Astrocyte of the spinal cord (primary cell): ENCODE results near the gene TCIRG1.

ENCODE experiments used
- DNase-seq: peaks from one replicate; pipeline ENCODE4 v3.0.0; 2011; ENCODE audit warnings: low read depth, low spot score
- H3K4me3 ChIP-seq: 2 replicates; pipeline ENCODE4 v1.5.1; 2011; ENCODE audit warnings: low read depth, mild to moderate bottlenecking, low read length, moderate library complexity
- CTCF ChIP-seq: IDR thresholded peaks from 2 replicates; pipeline ENCODE4 v1.5.1; 2012; ENCODE audit warnings: low read depth, mild to moderate bottlenecking, low read length, inconsistent platforms
- in situ Hi-C: cut with HindIII; loops from 2 replicates; pipeline ENCODE4 v1.10.0; 2017; ENCODE audit warnings: low sequenced_read_pairs

The TCIRG1 gene

GRCh38 chr11:67996622-67997474 lies 42.0 kb upstream of the TCIRG1 start:
- no peak for TF ChIP-seq CTCF
- no peak for DNase-seq
- H3K4me3 ChIP-seq: no peak overlapping the region
- in situ Hi-C loops: no loop called here

GRCh38 chr11:67997475-67997921 lies 41.3 kb upstream of the TCIRG1 start:
- in situ Hi-C loops: no loop called here
- no peak for TF ChIP-seq CTCF
- no peak overlapping the region for H3K4me3 ChIP-seq
- DNase-seq: no peak

DNA sequence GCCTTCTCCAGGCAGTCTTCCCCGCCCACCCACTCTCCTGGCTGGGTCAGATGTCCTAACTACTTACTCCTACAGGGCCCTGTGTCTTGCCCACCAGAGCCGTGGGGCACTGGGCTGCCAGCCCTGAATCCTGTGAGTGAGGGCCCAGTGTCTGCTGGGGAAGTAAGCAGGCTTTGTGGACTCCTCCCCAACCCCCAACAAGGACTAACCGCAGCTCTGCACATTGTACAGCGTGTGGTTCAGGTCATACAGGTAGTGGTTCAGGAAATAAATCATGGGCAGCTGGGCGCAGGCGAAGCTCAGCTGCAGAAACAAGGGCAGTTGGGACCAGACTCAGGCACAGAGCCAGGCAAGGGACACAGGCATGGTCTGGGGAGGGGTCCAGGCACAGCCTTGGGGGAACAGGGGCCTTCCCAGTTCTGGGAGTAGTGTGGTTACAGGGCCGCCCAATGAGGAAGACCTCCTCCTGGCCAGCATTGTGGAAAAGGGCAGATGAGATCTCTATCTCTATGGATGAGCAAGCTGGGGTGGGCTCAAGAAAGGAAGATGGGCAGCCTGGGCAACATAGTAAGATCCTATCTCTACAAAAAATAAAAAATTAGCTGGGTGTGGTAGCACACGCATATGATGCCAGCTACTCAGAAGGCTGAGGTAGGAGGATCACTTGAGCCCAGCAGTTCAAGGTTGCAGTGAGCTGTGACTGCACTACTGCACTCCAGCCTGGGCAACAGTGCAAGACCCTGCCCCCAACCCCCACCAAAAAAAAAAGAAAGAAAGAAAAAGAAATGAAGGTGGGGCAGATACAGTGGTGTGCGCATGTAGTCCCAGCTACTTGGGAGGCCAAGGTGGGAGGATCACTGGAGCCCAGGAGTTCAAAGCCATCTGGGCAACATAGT lies 40.4 kb upstream of the TCIRG1 start:
- DNase-seq: no peak
- TF ChIP-seq CTCF: no peak
- in situ Hi-C loops: no loop called here
- H3K4me3 ChIP-seq: no peak overlapping the region

- H3K4me3 ChIP-seq: no peak overlapping the region
- in situ Hi-C loops: no loop called here
- no peak for TF ChIP-seq CTCF
- no peak for DNase-seq
These were observed 39.6 kb upstream of the TCIRG1 start for GRCh38 chr11:67999201-67999629.

DNA sequence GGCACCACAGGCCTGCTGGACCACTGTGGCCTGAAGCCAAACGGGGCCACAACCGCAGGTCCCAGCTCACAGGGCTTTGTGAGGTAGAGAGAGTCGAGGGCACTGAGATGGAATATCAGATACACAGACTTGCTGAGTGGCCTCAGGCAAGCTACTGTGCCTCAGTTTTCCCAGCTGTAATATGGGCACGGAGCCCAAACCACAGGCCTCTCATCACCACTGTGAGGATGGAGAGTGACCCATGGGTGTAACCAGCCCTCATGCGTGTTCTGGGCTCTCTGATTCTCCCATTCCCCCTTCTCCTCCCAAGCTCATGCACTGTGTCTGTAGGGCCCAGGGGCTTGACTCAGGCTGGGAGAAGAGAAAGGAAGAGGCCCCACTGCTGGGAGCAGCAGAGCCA lies 39.1 kb upstream of the TCIRG1 start:
- in situ Hi-C loops: no loop called here
- TF ChIP-seq CTCF: no peak

GRCh38 chr11:68002575-68002937 lies 36.3 kb upstream of the TCIRG1 start:
- no peak for TF ChIP-seq CTCF
- in situ Hi-C loops: no loop called here
- no peak overlapping the region for H3K4me3 ChIP-seq
- DNase-seq: no peak

More for the DNA sequence above, 39.1 kb upstream of the TCIRG1 start:
- DNase-seq: no peak
- no peak overlapping the region for H3K4me3 ChIP-seq
